GM21360 (cell line): ENCODE data around the gene AKNA.

Experiments
- ATAC-seq: cut with Tn5 transposase; IDR thresholded peaks from one replicate; pipeline ENCODE4 v1.9.1; 2021; ENCODE audit warnings: mild to moderate bottlenecking, moderate library complexity; ENCODE audit not compliant: unreplicated experiment

The AKNA gene

GRCh38 chr9:114416290-114416689, 28.5 kb upstream of the AKNA start:
- no peak for ATAC-seq

- no peak for ATAC-seq
Measured at GRCh38 chr9:114414346-114414745, 26.6 kb upstream of the AKNA start.

GRCh38 chr9:114413861-114414301, 26.1 kb upstream of the AKNA start:
- ATAC-seq = no peak

GRCh38 chr9:114412048-114412683, 24.4 kb upstream of the AKNA start:
- ATAC-seq = no peak

GRCh38 chr9:114411452-114411851, 23.7 kb upstream of the AKNA start:
- no peak for ATAC-seq

DNA sequence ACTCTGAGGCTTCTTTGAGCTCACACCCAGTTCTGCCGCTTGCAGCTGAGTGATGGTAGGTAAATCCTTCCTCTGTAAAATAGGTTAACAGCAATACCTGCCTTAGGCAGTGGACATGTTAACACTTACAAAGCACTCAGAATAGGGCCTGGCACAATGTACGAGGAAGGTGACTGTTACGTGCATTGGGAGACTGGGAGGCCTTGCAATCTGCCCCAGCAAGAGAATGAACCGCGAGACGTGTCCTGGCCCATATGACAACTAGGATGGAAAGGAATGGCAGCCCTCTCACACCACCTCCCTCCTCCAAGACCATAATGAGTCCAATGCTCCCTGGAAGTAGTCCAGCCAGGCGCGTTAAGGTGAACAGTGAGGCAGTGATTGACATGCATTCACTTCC, 23.1 kb upstream of the AKNA start:
- no peak for ATAC-seq

- ATAC-seq = no peak
Measured at GRCh38 chr9:114409842-114410241, 22.1 kb upstream of the AKNA start.

GRCh38 chr9:114409103-114409780, 21.5 kb upstream of the AKNA start:
- ATAC-seq = no peak

- no peak for ATAC-seq
Measured at GRCh38 chr9:114408645-114409044, 20.9 kb upstream of the AKNA start.

DNA sequence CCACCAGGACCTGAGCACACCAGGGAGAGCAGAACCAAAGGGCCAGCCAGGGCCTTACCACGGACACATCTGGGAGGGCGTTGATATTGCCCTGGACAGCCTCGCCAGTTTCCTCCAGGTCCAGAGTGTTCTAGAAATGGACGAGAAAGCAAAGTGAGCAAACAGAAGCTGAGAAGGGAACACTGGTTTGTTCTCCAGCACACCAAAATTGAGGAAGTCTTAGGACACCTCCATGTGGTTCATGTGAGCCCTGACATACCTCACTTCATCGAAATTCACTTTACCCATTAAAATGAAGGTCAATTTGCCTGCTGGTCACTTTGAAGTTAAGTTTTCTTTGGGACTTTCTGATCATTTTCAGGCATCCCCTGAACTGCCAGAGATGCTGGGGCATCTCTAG, 20.1 kb upstream of the AKNA start:
- no peak for ATAC-seq

DNA sequence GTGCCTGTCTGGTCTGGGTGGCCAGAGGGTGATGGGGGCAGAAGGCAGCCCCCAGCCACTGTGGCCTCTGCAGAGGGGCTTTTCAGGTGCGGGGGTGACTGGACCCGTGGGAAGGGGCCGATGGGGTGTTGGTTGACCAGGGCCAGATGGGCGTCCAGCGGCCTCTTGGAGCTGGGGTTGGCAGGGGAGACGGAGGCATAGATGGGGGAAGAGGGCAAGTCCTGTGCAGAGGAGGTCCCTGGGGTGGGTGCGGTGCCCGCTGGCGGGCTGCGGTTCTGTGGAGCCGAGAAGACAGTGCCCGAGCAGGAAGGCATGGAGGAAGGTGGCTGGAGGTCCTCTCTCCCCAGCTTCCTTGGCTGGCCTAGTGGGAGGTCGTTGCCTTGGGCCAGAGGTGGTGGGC, 18.7 kb upstream of the AKNA start:
- no peak for ATAC-seq

GRCh38 chr9:114405294-114406034, 17.7 kb upstream of the AKNA start:
- peak; percentile 81 for ATAC-seq

GRCh38 chr9:114404531-114404930, 16.7 kb upstream of the AKNA start:
- no peak for ATAC-seq

DNA sequence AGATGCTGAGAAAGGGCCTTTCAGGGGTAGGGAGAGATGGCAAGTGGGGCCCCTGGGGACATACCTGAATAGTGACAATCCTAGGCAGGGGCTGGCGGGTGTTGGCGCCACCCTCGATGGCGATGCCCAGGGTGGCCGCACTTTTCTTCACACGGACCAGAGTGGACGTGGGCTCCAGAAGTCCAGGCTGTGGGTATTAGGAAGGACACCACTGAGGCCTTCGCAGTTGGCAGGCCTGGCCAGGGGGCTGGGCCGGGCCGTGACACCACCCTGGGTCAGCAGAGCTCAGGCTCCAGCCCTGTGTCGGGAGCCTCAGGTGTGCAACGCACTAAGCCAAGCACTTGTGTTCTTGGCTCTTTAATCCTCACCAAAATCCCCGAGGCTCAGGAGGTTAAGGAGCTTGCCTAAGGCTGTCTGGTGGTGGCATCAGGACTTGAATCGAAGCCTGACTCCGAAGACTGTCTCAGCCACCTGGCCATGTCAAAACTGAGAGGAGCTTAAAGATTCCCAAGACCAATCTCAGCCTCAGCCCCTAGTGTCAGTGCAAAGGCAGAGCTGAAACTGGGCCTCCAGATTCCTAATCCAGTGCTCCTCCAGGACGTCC, 15.5 kb upstream of the AKNA start:
- ATAC-seq = no peak

DNA sequence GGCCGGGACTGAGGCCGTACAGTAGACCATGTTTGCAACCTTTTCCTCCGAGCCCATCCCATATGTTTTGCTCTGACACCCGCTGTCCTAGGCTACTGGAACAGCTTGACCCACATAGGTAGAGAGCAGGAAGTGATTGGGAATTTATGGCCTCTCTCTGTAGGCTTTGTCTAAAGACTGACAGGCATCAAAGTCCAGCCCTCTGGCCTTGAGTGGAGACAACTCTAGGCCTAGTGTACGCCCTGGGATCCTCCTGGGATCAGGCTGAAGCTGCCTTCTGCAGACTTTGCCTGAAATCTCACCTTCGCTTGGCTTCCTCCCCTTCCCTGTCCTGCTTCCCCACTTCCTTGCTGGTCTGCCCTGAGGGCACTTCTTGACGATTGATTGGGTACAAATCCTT, 13.6 kb upstream of the AKNA start:
- ATAC-seq = no peak

DNA sequence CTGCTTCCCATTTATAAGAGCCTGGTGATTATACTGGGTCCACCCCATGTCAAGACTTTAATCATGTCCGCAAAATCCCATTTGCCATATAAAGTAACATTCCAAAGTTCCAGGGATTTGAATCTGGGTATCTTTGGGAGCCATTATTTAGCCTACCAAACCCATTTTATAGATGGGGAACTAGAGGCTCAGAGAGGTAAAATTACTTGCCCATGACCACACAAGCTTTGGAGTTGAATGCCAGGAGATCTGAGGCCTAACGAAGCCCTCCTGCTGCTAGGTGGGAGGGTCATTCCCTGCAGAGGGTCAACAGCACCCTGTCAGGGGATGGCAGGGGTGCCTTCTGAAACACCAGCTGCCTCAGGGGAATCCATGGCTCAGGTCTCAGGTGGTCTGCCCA, 13.0 kb upstream of the AKNA start:
- no peak for ATAC-seq

GRCh38 chr9:114400219-114400618, 12.4 kb upstream of the AKNA start:
- no peak for ATAC-seq

- no peak for ATAC-seq
Measured at GRCh38 chr9:114399381-114399780, 11.6 kb upstream of the AKNA start.

DNA sequence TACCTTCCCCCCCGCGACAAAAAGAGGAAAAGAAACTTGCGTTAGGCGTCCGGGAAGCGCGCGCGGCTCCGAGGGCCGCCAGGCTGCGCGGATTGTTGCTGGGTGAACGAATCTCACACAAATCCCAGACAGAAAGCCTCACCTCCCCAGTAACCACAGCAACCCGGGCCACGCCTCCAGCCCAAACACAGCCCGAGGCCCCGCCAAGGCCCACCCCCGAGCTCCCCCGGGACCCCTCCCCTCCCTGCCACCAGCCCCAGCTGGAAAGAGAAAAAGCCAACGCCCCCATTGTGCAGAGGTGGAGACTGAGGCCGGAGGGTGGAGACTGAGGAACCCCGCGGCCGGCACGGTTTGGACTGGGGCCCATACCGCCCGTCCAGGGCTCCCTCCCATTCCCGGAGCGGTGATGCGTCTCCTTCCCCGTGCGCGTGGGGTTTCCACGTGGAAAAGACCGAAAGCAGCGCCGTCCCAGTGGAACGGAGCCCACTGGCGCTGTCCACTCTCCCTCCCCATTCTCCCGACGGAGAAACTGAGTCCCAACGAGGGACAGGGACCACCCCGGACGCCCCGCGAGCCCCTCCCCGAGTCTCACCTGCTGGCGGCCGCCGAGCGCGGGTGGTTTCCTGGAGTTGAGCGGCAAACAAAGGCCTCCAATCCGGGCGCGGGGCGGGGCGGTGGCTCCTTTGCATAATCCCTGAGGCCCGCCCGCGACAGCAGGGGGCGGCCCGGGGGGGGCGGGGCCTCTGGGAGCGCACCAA, 10.2 kb upstream of the AKNA start:
- peak; percentile 76 for ATAC-seq

GRCh38 chr9:114397219-114397847, 9.6 kb upstream of the AKNA start:
- no peak for ATAC-seq
